MM.1S (cell line): ENCODE data around the gene OIT3.
"Not testable (repeated sequence)": the region's sequence is repeated elsewhere in the genome, so short reads cannot be mapped to it uniquely, and the experiment has no call there.

Experiments used
- CTCF ChIP-seq: fragments of 300-600 bp; sonication (generic); IDR thresholded peaks from 2 replicates; pipeline ENCODE4 v1.5.1; 2016; ENCODE audit warnings: antibody characterized with exemption, low read length, mixed read lengths
- EZH2 ChIP-seq: fragments of 300-600 bp; sonication (generic); optimal IDR thresholded peaks from 2 replicates; pipeline ENCODE3; 2017; ENCODE audit warnings: low read depth, mild to moderate bottlenecking, antibody characterized with exemption, low read length, mixed read lengths

GRCh38 chr10:72903941-72904446 lies 10.5 kb downstream of the OIT3 start:
- not testable (repeated sequence) for TF ChIP-seq CTCF, EZH2
